ENCODE results near the gene ERP27.

DNA sequence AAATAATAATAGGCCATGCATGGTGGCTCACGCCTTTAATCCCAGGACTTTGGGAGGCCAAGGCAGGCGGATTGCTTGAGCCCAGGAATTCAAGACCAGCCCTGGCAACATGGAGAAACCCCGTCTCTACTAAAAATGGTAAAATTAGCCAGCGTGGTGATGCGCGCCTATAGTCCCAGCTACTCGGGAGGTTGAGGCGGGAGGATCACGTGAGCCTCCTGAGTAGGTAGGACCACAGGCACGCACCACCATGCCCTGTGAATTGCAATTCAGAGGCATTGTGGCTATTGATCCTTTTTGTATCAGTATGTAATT is 20.7 kb upstream of the ERP27 start:
- TF ChIP-seq, protein P1, sequence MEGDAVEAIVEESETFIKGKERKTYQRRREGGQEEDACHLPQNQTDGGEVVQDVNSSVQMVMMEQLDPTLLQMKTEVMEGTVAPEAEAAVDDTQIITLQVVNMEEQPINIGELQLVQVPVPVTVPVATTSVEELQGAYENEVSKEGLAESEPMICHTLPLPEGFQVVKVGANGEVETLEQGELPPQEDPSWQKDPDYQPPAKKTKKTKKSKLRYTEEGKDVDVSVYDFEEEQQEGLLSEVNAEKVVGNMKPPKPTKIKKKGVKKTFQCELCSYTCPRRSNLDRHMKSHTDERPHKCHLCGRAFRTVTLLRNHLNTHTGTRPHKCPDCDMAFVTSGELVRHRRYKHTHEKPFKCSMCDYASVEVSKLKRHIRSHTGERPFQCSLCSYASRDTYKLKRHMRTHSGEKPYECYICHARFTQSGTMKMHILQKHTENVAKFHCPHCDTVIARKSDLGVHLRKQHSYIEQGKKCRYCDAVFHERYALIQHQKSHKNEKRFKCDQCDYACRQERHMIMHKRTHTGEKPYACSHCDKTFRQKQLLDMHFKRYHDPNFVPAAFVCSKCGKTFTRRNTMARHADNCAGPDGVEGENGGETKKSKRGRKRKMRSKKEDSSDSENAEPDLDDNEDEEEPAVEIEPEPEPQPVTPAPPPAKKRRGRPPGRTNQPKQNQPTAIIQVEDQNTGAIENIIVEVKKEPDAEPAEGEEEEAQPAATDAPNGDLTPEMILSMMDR (IDR thresholded peaks at IDR 0.05) = no peak
- TF ChIP-seq, protein P2, sequence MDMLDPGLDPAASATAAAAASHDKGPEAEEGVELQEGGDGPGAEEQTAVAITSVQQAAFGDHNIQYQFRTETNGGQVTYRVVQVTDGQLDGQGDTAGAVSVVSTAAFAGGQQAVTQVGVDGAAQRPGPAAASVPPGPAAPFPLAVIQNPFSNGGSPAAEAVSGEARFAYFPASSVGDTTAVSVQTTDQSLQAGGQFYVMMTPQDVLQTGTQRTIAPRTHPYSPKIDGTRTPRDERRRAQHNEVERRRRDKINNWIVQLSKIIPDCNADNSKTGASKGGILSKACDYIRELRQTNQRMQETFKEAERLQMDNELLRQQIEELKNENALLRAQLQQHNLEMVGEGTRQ (CRISPR knock-in tag; IDR thresholded peaks at IDR 0.05) = no peak
- no peak for TF ChIP-seq SMAD4 (CRISPR knock-in tag; IDR thresholded peaks at IDR 0.05)
- TF ChIP-seq, protein P3, sequence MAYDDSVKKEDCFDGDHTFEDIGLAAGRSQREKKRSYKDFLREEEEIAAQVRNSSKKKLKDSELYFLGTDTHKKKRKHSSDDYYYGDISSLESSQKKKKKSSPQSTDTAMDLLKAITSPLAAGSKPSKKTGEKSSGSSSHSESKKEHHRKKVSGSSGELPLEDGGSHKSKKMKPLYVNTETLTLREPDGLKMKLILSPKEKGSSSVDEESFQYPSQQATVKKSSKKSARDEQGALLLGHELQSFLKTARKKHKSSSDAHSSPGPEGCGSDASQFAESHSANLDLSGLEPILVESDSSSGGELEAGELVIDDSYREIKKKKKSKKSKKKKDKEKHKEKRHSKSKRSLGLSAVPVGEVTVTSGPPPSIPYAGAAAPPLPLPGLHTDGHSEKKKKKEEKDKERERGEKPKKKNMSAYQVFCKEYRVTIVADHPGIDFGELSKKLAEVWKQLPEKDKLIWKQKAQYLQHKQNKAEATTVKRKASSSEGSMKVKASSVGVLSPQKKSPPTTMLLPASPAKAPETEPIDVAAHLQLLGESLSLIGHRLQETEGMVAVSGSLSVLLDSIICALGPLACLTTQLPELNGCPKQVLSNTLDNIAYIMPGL (CRISPR knock-in tag; IDR thresholded peaks at IDR 0.05) = no peak
- no peak for TF ChIP-seq CREM (CRISPR knock-in tag; IDR thresholded peaks at IDR 0.05)
- no peak for TF ChIP-seq NR1H2 (CRISPR knock-in tag; IDR thresholded peaks at IDR 0.05)
- TF ChIP-seq ZNF121 (CRISPR knock-in tag; IDR thresholded peaks at IDR 0.05) = no peak
- TF ChIP-seq, protein P4, sequence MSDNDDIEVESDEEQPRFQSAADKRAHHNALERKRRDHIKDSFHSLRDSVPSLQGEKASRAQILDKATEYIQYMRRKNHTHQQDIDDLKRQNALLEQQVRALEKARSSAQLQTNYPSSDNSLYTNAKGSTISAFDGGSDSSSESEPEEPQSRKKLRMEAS (CRISPR knock-in tag; IDR thresholded peaks at IDR 0.05) = no peak
- TF ChIP-seq, protein P5, sequence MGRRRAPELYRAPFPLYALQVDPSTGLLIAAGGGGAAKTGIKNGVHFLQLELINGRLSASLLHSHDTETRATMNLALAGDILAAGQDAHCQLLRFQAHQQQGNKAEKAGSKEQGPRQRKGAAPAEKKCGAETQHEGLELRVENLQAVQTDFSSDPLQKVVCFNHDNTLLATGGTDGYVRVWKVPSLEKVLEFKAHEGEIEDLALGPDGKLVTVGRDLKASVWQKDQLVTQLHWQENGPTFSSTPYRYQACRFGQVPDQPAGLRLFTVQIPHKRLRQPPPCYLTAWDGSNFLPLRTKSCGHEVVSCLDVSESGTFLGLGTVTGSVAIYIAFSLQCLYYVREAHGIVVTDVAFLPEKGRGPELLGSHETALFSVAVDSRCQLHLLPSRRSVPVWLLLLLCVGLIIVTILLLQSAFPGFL (CRISPR knock-in tag; IDR thresholded peaks at IDR 0.05; ENCODE audit: borderline replicate concordance) = no peak
- no peak for TF ChIP-seq JUN (CRISPR knock-in tag; IDR thresholded peaks at IDR 0.05)
- no peak for TF ChIP-seq ELF4 (CRISPR knock-in tag; IDR thresholded peaks at IDR 0.05; ENCODE audit: low read depth)
- TF ChIP-seq, protein P6, sequence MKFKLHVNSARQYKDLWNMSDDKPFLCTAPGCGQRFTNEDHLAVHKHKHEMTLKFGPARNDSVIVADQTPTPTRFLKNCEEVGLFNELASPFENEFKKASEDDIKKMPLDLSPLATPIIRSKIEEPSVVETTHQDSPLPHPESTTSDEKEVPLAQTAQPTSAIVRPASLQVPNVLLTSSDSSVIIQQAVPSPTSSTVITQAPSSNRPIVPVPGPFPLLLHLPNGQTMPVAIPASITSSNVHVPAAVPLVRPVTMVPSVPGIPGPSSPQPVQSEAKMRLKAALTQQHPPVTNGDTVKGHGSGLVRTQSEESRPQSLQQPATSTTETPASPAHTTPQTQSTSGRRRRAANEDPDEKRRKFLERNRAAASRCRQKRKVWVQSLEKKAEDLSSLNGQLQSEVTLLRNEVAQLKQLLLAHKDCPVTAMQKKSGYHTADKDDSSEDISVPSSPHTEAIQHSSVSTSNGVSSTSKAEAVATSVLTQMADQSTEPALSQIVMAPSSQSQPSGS (CRISPR knock-in tag; IDR thresholded peaks at IDR 0.05; ENCODE audit: borderline replicate concordance, low read depth) = no peak

Data from WTC11 (cell line).